ENCODE results near the gene ZKSCAN1.
"Not testable (repeated sequence)": the region's sequence is repeated elsewhere in the genome, so short reads cannot be mapped to it uniquely, and the experiment has no call there.

The ZKSCAN1 gene

DNA sequence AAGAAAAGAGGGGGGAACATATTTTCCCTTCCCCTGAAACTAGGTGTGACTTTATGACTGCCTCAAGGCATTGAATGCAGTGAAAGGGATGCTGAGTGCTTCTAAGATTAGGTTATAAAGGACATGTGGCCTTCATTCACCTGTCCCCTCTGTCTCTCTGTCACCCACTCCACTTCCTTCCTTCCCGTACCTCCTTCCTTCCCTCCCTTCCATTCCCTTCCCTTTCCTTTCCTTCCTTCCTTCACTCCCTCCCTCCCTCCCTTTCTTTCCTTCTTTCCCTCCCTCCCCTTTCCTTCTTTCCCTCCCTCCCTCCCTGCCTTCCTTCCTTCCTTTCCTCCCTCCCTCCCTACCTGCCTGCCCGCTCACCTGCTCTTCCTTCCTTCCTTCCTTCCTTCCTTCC lies 4.5 kb upstream of the ZKSCAN1 start:
- no peak for DNase-seq (ENCODE audit: low read depth, low spot score)
- ChIA-PET POLR2A (no interaction called here), CTCF (interaction anchor here (13.9 kb wide), 1 partner anchor 18 kb away, joined by 122 read pairs; no protein-coding TSS in a partner anchor)
- H3K4me3 ChIP-seq (ENCODE audit: low read depth, low read length) = no peak overlapping the region
- TF ChIP-seq CTCF (IDR thresholded peaks at IDR 0.05; ENCODE audit: insufficient read depth, low read length, missing control alignments) = no peak

DNA sequence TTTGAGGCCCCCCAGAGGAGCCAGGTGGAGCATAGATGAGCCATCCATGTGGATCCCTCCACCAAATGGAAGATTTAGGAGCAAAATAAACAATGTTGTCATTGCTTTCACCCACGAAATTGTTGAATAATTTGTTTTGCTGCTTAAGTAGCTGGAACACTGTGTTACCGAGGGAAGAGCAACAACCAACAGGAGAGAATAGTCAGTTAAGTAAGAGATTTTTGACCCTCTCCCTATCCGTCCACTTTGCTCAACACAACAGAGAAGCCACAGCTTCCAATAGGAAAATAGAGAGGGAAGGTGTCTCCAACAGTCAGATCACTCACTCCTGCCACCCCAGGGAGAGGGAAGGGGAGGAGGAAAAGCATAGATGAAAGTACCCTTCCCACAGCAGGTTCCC lies 3.9 kb upstream of the ZKSCAN1 start:
- POLR2A ChIA-PET = no interaction called here

GRCh38 chr7:100012385-100013327 lies 2.7 kb upstream of the ZKSCAN1 start:
- CTCF ChIA-PET = interaction anchor here (13.9 kb wide), 1 partner anchor 19 kb away, joined by 122 read pairs; no protein-coding TSS in a partner anchor
- H3K4me3 ChIP-seq (ENCODE audit: low read depth, low read length); DNase-seq (ENCODE audit: low read depth, low spot score); POLR2A ChIA-PET: not testable (repeated sequence)

More for the DNA sequence above, 3.9 kb upstream of the ZKSCAN1 start:
- no peak for TF ChIP-seq CTCF (IDR thresholded peaks at IDR 0.05; ENCODE audit: insufficient read depth, low read length, missing control alignments)
- DNase-seq (ENCODE audit: low read depth, low spot score) = no peak
- CTCF ChIA-PET = interaction anchor here (13.9 kb wide), 1 partner anchor 18 kb away, joined by 122 read pairs; no protein-coding TSS in a partner anchor
- no peak overlapping the region for H3K4me3 ChIP-seq (ENCODE audit: low read depth, low read length)

DNA sequence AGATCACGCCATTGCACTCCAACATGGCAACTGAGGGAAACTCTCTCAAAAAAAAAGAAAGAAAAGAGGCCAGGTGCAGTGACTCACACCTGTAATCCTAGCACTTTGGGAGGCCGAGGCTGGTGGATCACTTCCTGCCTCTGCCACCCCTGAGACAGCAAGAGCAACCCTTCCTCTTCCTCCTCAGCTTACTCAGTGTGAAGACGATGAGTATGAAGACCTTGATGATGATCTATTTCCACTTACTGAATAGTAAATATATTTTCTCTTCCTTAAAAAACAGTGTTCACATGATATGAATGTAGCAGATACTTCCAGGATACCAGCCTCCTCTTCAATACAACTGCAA lies 2.1 kb upstream of the ZKSCAN1 start:
- H3K4me3 ChIP-seq (ENCODE audit: low read depth, low read length) = no peak overlapping the region
- no peak for DNase-seq (ENCODE audit: low read depth, low spot score)
- CTCF ChIA-PET = interaction anchor here (1.5 to 13.9 kb wide), 2 partner anchors 20 to 117 kb away, joined by 3 to 122 read pairs; no protein-coding TSS in a partner anchor
- no peak for TF ChIP-seq CTCF (IDR thresholded peaks at IDR 0.05; ENCODE audit: insufficient read depth, low read length, missing control alignments)
- POLR2A ChIA-PET = no interaction called here

GRCh38 chr7:100016215-100016901 lies 962 bp downstream of the ZKSCAN1 start:
- DNase-seq (ENCODE audit: low read depth, low spot score) = no peak
- ChIA-PET POLR2A (interaction anchor here (0.5 to 1.5 kb wide), 3 partner anchors 19 to 192 kb away, joined by 3 to 5 read pairs (median 3); no protein-coding TSS in a partner anchor), CTCF (interaction anchor here (1.0 to 13.9 kb wide), 7 partner anchors 11 to 36 kb away, joined by 3 to 122 read pairs (median 4); no protein-coding TSS in a partner anchor)
- peak overlapping the region; percentile 89 for H3K4me3 ChIP-seq (ENCODE audit: low read depth, low read length)
- no peak for TF ChIP-seq CTCF (IDR thresholded peaks at IDR 0.05; ENCODE audit: insufficient read depth, low read length, missing control alignments)

DNA sequence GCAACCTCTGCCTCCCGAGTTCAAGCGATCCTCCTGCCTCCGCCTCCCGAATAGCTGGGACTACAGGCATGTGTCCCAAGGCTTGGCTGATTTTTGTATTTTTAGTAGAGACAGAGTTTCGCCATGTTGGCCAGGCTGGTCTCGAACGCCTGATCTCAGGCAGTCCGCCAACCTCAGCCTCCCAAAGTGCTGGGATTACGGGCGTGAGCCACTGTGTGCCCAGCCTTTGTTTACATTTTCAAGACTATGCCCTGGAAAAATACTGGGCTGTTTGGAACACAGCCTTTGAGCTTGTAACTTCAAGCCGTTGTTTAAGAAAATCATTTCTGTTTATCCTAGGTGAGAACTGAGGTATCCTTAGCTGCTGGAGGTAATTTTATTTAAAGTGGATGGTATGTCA lies 1.9 kb downstream of the ZKSCAN1 start:
- DNase-seq (ENCODE audit: low read depth, low spot score) = no peak
- ChIA-PET POLR2A (no interaction called here), CTCF (interaction anchor here (1.1 to 13.9 kb wide), 6 partner anchors 10 to 36 kb away, joined by 3 to 122 read pairs (median 5); no protein-coding TSS in a partner anchor)
- no peak for TF ChIP-seq CTCF (IDR thresholded peaks at IDR 0.05; ENCODE audit: insufficient read depth, low read length, missing control alignments)
- H3K4me3 ChIP-seq (ENCODE audit: low read depth, low read length) = peak overlapping the region; percentile 6; the same call in 1 of the 2 replicates

Measured in AG04449 (cell line).